Measurements from ENCODE around the gene PKNOX2. TPM values are rescaled to one million over a fixed set of nuclear protein-coding genes. Genes with fewer than 3 reads are reported as not detected.

PKNOX2 gene
- total RNA-seq: 0.86 and 2.9 TPM in 2 replicates

- peak; percentile 63 for DNase-seq (ENCODE audit: low read depth)
Observed at GRCh38 chr11:125164422-125165110, at the start of gene PKNOX2. Gene PKNOX2 (plus strand): TSS chr11:125164751. CDS start chr11:125351306, 186,555 bp downstream.

GRCh38 chr11:125117429-125117828, 47.1 kb upstream of the PKNOX2 start:
- H3K4me3 ChIP-seq (ENCODE audit: low read depth, low read length): no peak overlapping the region
- no peak for TF ChIP-seq CTCF (IDR thresholded peaks at IDR 0.05; ENCODE audit: insufficient read depth, low read depth, low read length)
- DNase-seq (ENCODE audit: low read depth): no peak

More at GRCh38 chr11:125164422-125165110, at the start of gene PKNOX2:
- peak; percentile 52 for TF ChIP-seq CTCF (IDR thresholded peaks at IDR 0.05; ENCODE audit: insufficient read depth, low read depth, low read length)
- H3K4me3 ChIP-seq (ENCODE audit: low read depth, low read length): peak within 1 kb of the TSS; percentile 65

- no peak for TF ChIP-seq CTCF (IDR thresholded peaks at IDR 0.05; ENCODE audit: insufficient read depth, low read depth, low read length)
- H3K4me3 ChIP-seq (ENCODE audit: low read depth, low read length): no peak overlapping the region
- DNase-seq (ENCODE audit: low read depth): no peak
Observed at GRCh38 chr11:125123194-125123946, 41.2 kb upstream of the PKNOX2 start.

GRCh38 chr11:125123947-125124617, 40.5 kb upstream of the PKNOX2 start:
- TF ChIP-seq CTCF (IDR thresholded peaks at IDR 0.05; ENCODE audit: insufficient read depth, low read depth, low read length): peak; percentile 57
- no peak overlapping the region for H3K4me3 ChIP-seq (ENCODE audit: low read depth, low read length)
- peak; percentile 57 for DNase-seq (ENCODE audit: low read depth)

GRCh38 chr11:125124618-125124992, 39.9 kb upstream of the PKNOX2 start:
- no peak overlapping the region for H3K4me3 ChIP-seq (ENCODE audit: low read depth, low read length)
- DNase-seq (ENCODE audit: low read depth): no peak
- no peak for TF ChIP-seq CTCF (IDR thresholded peaks at IDR 0.05; ENCODE audit: insufficient read depth, low read depth, low read length)

GRCh38 chr11:125128450-125128849, 36.1 kb upstream of the PKNOX2 start:
- TF ChIP-seq CTCF (IDR thresholded peaks at IDR 0.05; ENCODE audit: insufficient read depth, low read depth, low read length): no peak
- DNase-seq (ENCODE audit: low read depth): peak; percentile 49
- no peak overlapping the region for H3K4me3 ChIP-seq (ENCODE audit: low read depth, low read length)

Data from fibroblast of villous mesenchyme (primary cell).